SK-N-SH treated with all-trans-retinoic acid at 6 μM for 48 hours (cell line): Measurements from ENCODE around the gene LCE7A.

Experiments used
- ATAC-seq: fragments of 200-7000 bp; cut with Tn5 transposase; 3 replicates; pipeline ENCODE4 v1.9.1; 2020; ENCODE audit warnings: mild to moderate bottlenecking, moderate library complexity
- ARNTL ChIP-seq: fragments of 450-650 bp; formaldehyde crosslinking; IDR thresholded peaks from 2 replicates; pipeline ENCODE4 v1.5.0; 2020; ENCODE audit warnings: low read depth, mild to moderate bottlenecking, moderate library complexity, borderline replicate concordance
- BACH2 ChIP-seq: fragments of 250-450 bp; sonication (Bioruptor Pico); IDR thresholded peaks from 2 replicates; pipeline ENCODE4 v1.9.0; 2021; ENCODE audit warnings: mild to moderate bottlenecking, borderline replicate concordance
- CSDC2 ChIP-seq: fragments of 250-450 bp; sonication (Bioruptor Pico); IDR thresholded peaks from 2 replicates; pipeline ENCODE4 v1.5.0; 2020; ENCODE audit warnings: mild to moderate bottlenecking, moderate library complexity
- ESRRG ChIP-seq: fragments of 250-450 bp; sonication (Bioruptor Pico); IDR thresholded peaks from 2 replicates; pipeline ENCODE4 v1.6.1; 2021; ENCODE audit warnings: mild to moderate bottlenecking
- GLIS3 ChIP-seq: fragments of 250-450 bp; sonication (Bioruptor Pico); IDR thresholded peaks from 2 replicates; pipeline ENCODE4 v1.5.0; 2020; ENCODE audit warnings: mild to moderate bottlenecking, moderate library complexity
- ISL1 ChIP-seq: fragments of 250-450 bp; sonication (Bioruptor Pico); IDR thresholded peaks from 2 replicates; pipeline ENCODE4 v2.1.2; 2022; ENCODE audit warnings: mild to moderate bottlenecking, moderate library complexity
- PPARA ChIP-seq: fragments of 250-450 bp; sonication (Bioruptor Pico); IDR thresholded peaks from 2 replicates; pipeline ENCODE4 v1.5.0; 2020; ENCODE audit warnings: mild to moderate bottlenecking, borderline replicate concordance
- RARB ChIP-seq: fragments of 250-450 bp; sonication (Bioruptor Pico); IDR thresholded peaks from 2 replicates; pipeline ENCODE4 v1.8.0; 2021; ENCODE audit warnings: mild to moderate bottlenecking, moderate library complexity
- SNAI2 ChIP-seq: fragments of 250-450 bp; sonication (Bioruptor Pico); IDR thresholded peaks from 2 replicates; pipeline ENCODE4 v1.5.0; 2020; ENCODE audit warnings: mild to moderate bottlenecking, moderate library complexity
- TCF4 ChIP-seq: fragments of 250-450 bp; sonication (Bioruptor Pico); IDR thresholded peaks from 2 replicates; pipeline ENCODE4 v1.8.0; 2021; ENCODE audit warnings: mild to moderate bottlenecking, moderate library complexity, borderline replicate concordance
- TOX ChIP-seq: fragments of 250-450 bp; sonication (Bioruptor Pico); IDR thresholded peaks from 2 replicates; pipeline ENCODE4 v1.8.0; 2021; ENCODE audit warnings: mild to moderate bottlenecking, moderate library complexity, borderline replicate concordance
- ZC3H10 ChIP-seq: fragments of 250-450 bp; sonication (Bioruptor Pico); IDR thresholded peaks from 2 replicates; pipeline ENCODE4 v1.5.1; 2021; ENCODE audit warnings: mild to moderate bottlenecking, moderate library complexity
- ZFP3 ChIP-seq: fragments of 250-450 bp; sonication (Bioruptor Pico); IDR thresholded peaks from 2 replicates; pipeline ENCODE4 v1.5.0; 2020; ENCODE audit warnings: mild to moderate bottlenecking, moderate library complexity
- ZNF565 ChIP-seq: fragments of 450-650 bp; formaldehyde crosslinking; conservative IDR thresholded peaks from 2 replicates; pipeline ENCODE4 v1.5.0; 2020; ENCODE audit warnings: low read depth, mild to moderate bottlenecking, moderate library complexity
- ZNF70 ChIP-seq: fragments of 450-650 bp; formaldehyde crosslinking; IDR thresholded peaks from 2 replicates; pipeline ENCODE4 v1.5.0; 2020; ENCODE audit warnings: mild to moderate bottlenecking, moderate library complexity
- ZNF8 ChIP-seq: fragments of 450-650 bp; formaldehyde crosslinking; IDR thresholded peaks from 2 replicates; pipeline ENCODE4 v1.5.0; 2020; ENCODE audit warnings: mild to moderate bottlenecking, moderate library complexity
- TF ChIP-seq, protein P1 (sequence below): fragments of 250-450 bp; sonication (Bioruptor Pico); IDR thresholded peaks from 2 replicates; pipeline ENCODE4 v1.5.0; 2020; ENCODE audit warnings: mild to moderate bottlenecking, moderate library complexity
- TF ChIP-seq, protein P2 (sequence below): fragments of 250-450 bp; sonication (Bioruptor Pico); IDR thresholded peaks from 2 replicates; pipeline ENCODE4 v1.5.1; 2021; ENCODE audit warnings: mild to moderate bottlenecking, moderate library complexity
- TF ChIP-seq, protein P3 (sequence below): fragments of 250-450 bp; sonication (Bioruptor Pico); IDR thresholded peaks from 2 replicates; pipeline ENCODE4 v1.8.0; 2020; ENCODE audit warnings: mild to moderate bottlenecking, moderate library complexity, borderline replicate concordance
- TF ChIP-seq, protein P4 (sequence below): fragments of 250-450 bp; sonication (Bioruptor Pico); IDR thresholded peaks from 2 replicates; pipeline ENCODE4 v1.8.0; 2021; ENCODE audit warnings: low read depth, mild to moderate bottlenecking, moderate library complexity, borderline replicate concordance

LCE7A gene

DNA sequence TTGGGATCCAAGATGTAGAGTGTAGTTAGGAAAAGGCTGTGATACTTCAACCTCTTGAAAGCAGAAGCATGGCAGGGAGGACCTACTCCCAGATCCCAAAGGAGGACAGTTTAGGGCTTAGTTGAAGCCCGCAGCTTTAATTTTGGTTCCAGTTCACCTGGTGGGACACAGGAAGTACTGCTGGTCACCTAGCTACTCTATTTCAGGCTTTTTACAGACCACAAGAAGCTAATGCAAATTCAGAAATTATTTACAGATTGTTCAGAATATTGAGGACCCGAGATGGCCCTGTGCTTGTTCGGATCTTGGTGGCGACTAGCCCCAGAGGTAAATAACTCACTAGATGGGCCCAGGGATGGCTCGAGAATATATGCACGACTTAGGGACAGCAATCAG lies 11.9 kb downstream of the LCE7A start:
- no peak for ATAC-seq
- TF ChIP-seq ZC3H10 (CRISPR knock-in tag), result no peak
- TF ChIP-seq ZNF70 (CRISPR knock-in tag), result no peak

DNA sequence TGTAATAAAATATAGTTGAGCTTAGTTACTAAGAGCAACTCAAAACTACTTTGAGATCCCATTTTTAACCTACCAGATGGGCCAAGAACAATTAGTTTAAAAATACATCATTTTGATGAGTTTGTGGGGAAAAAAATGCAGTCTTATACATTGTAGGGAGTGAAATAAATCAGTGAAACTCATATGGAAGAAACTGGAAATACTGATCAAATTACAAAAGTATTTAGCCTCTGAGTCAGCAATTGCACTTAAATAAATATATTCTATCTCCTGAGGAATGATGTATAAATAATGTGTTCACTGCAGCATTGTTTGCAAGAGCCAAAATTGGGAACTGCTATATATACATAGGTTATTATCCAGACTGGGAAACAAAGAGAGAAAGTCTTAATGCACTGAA lies 13.7 kb downstream of the LCE7A start:
- ATAC-seq, result peak; percentile 52
- no peak for TF ChIP-seq ZNF565 (CRISPR knock-in tag)
- TF ChIP-seq ZC3H10 (CRISPR knock-in tag), result peak; percentile 10; the same call in 1 of the 2 replicates
- TF ChIP-seq PPARA (CRISPR knock-in tag), result no peak

DNA sequence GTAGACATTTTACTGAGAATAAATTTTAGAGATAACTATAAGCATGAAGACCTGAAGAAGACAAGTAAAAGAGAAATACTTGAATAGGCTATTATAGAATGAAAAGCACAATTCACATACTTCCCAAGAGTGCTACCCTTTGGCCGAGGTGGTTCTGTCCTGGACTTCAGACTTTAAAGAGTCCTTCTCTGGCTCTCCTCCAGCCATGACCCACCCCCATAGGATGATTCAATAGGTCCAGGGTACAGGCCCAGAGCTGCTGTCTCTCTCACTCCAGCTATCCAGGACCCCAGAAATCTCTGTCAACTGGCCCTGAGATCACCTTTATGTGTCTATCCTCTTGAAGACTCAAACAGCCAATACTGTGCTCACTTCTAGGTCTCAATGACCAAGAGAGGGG lies 17.0 kb downstream of the LCE7A start:
- no peak for ATAC-seq
- no peak for TF ChIP-seq GLIS3 (CRISPR knock-in tag)
- TF ChIP-seq, protein P1, sequence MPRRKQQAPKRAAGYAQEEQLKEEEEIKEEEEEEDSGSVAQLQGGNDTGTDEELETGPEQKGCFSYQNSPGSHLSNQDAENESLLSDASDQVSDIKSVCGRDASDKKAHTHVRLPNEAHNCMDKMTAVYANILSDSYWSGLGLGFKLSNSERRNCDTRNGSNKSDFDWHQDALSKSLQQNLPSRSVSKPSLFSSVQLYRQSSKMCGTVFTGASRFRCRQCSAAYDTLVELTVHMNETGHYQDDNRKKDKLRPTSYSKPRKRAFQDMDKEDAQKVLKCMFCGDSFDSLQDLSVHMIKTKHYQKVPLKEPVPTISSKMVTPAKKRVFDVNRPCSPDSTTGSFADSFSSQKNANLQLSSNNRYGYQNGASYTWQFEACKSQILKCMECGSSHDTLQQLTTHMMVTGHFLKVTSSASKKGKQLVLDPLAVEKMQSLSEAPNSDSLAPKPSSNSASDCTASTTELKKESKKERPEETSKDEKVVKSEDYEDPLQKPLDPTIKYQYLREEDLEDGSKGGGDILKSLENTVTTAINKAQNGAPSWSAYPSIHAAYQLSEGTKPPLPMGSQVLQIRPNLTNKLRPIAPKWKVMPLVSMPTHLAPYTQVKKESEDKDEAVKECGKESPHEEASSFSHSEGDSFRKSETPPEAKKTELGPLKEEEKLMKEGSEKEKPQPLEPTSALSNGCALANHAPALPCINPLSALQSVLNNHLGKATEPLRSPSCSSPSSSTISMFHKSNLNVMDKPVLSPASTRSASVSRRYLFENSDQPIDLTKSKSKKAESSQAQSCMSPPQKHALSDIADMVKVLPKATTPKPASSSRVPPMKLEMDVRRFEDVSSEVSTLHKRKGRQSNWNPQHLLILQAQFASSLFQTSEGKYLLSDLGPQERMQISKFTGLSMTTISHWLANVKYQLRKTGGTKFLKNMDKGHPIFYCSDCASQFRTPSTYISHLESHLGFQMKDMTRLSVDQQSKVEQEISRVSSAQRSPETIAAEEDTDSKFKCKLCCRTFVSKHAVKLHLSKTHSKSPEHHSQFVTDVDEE, result no peak
- TF ChIP-seq RARB (CRISPR knock-in tag), result no peak
- no peak for TF ChIP-seq ESRRG (CRISPR knock-in tag)
- TF ChIP-seq TOX (CRISPR knock-in tag), result no peak
- no peak for TF ChIP-seq ZNF8 (CRISPR knock-in tag)
- TF ChIP-seq, protein P2, sequence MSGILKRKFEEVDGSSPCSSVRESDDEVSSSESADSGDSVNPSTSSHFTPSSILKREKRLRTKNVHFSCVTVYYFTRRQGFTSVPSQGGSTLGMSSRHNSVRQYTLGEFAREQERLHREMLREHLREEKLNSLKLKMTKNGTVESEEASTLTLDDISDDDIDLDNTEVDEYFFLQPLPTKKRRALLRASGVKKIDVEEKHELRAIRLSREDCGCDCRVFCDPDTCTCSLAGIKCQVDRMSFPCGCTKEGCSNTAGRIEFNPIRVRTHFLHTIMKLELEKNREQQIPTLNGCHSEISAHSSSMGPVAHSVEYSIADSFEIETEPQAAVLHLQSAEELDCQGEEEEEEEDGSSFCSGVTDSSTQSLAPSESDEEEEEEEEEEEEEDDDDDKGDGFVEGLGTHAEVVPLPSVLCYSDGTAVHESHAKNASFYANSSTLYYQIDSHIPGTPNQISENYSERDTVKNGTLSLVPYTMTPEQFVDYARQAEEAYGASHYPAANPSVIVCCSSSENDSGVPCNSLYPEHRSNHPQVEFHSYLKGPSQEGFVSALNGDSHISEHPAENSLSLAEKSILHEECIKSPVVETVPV (CRISPR knock-in tag), result no peak
- no peak for TF ChIP-seq SNAI2 (CRISPR knock-in tag)
- no peak for TF ChIP-seq ISL1
- no peak for TF ChIP-seq ZNF565 (CRISPR knock-in tag)
- TF ChIP-seq, protein P3, sequence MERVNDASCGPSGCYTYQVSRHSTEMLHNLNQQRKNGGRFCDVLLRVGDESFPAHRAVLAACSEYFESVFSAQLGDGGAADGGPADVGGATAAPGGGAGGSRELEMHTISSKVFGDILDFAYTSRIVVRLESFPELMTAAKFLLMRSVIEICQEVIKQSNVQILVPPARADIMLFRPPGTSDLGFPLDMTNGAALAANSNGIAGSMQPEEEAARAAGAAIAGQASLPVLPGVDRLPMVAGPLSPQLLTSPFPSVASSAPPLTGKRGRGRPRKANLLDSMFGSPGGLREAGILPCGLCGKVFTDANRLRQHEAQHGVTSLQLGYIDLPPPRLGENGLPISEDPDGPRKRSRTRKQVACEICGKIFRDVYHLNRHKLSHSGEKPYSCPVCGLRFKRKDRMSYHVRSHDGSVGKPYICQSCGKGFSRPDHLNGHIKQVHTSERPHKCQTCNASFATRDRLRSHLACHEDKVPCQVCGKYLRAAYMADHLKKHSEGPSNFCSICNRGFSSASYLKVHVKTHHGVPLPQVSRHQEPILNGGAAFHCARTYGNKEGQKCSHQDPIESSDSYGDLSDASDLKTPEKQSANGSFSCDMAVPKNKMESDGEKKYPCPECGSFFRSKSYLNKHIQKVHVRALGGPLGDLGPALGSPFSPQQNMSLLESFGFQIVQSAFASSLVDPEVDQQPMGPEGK (CRISPR knock-in tag), result no peak
- TF ChIP-seq ZNF70 (CRISPR knock-in tag), result no peak
- no peak for TF ChIP-seq ZFP3 (CRISPR knock-in tag)
- TF ChIP-seq, protein P4, sequence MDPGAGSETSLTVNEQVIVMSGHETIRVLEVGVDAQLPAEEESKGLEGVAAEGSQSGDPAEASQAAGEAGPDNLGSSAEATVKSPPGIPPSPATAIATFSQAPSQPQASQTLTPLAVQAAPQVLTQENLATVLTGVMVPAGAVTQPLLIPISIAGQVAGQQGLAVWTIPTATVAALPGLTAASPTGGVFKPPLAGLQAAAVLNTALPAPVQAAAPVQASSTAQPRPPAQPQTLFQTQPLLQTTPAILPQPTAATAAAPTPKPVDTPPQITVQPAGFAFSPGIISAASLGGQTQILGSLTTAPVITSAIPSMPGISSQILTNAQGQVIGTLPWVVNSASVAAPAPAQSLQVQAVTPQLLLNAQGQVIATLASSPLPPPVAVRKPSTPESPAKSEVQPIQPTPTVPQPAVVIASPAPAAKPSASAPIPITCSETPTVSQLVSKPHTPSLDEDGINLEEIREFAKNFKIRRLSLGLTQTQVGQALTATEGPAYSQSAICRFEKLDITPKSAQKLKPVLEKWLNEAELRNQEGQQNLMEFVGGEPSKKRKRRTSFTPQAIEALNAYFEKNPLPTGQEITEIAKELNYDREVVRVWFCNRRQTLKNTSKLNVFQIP, result no peak
- no peak for TF ChIP-seq ARNTL (CRISPR knock-in tag)
- no peak for TF ChIP-seq TCF4 (CRISPR knock-in tag)
- no peak for TF ChIP-seq CSDC2
- TF ChIP-seq ZC3H10 (CRISPR knock-in tag), result no peak
- no peak for TF ChIP-seq BACH2 (CRISPR knock-in tag)

DNA sequence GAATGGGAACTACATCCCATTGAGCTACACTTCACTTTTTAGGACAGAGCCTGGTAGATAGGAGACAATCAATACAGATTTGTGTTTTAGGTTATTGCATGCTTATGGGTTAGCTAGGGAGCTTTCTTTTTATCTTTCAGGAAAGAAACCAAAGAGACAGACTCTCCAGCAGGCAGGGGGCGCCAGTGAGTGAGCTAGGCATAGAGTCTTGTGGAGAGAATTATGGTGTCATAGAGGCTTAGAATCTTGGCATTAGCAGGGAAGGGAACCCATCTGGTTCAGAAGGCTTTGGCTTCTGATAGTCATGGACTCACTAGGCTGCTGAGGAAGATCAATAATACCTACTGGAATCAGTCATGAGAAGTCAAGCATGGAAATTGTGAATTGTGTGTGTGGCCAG lies 18.2 kb downstream of the LCE7A start, which contains the start of gene SMCP:
Gene SMCP (plus strand): TSS at position 281 of the 400 bp plus-strand sequence. CDS start 6,101 bp downstream, outside the sequence.
- no peak for ATAC-seq
- TF ChIP-seq ZFP3 (CRISPR knock-in tag) (no peak), CSDC2 (no peak), ISL1 (no peak), BACH2 (CRISPR knock-in tag) (no peak), PPARA (CRISPR knock-in tag) (no peak), GLIS3 (CRISPR knock-in tag) (no peak), ZC3H10 (CRISPR knock-in tag) (no peak), ESRRG (CRISPR knock-in tag) (no peak)
- TF ChIP-seq, protein P2 (CRISPR knock-in tag), result no peak
- TF ChIP-seq, protein P3 (CRISPR knock-in tag), result no peak
- TF ChIP-seq, protein P4, result no peak
